ENCODE data around the gene METTL27.
"Not testable (repeated sequence)": the region's sequence is repeated elsewhere in the genome, so short reads cannot be mapped to it uniquely, and the experiment has no call there.

The METTL27 gene

GRCh38 chr7:73842067-73842976, at the start of gene METTL27:
Gene METTL27 (minus strand): TSS chr7:73842516. CDS start chr7:73842140, 376 bp downstream.
- DNase-seq, result peak; percentile 91

- no peak for DNase-seq
Measured at GRCh38 chr7:73891178-73891885, 49.0 kb upstream of the METTL27 start.

- DNase-seq, result no peak
Measured at GRCh38 chr7:73890555-73891147, 48.3 kb upstream of the METTL27 start.

- DNase-seq, result no peak
Measured at GRCh38 chr7:73888959-73889358, 46.6 kb upstream of the METTL27 start.

GRCh38 chr7:73887762-73888161, 45.4 kb upstream of the METTL27 start:
- no peak for DNase-seq

GRCh38 chr7:73885975-73886798, 43.9 kb upstream of the METTL27 start:
- DNase-seq, result peak; percentile 9

GRCh38 chr7:73885433-73885974, 43.2 kb upstream of the METTL27 start:
- DNase-seq, result no peak

- DNase-seq, result not testable (repeated sequence)
Measured at GRCh38 chr7:73884867-73885422, 42.6 kb upstream of the METTL27 start.

- DNase-seq, result no peak
Measured at GRCh38 chr7:73882047-73882402, 39.7 kb upstream of the METTL27 start.

- DNase-seq, result no peak
Measured at GRCh38 chr7:73881352-73882046, 39.2 kb upstream of the METTL27 start.

GRCh38 chr7:73880755-73881328, 38.5 kb upstream of the METTL27 start:
- DNase-seq, result no peak

- DNase-seq, result no peak
Measured at GRCh38 chr7:73879977-73880681, 37.8 kb upstream of the METTL27 start.

- DNase-seq, result peak; percentile 0
Measured at GRCh38 chr7:73876973-73877372, 34.7 kb upstream of the METTL27 start.

GRCh38 chr7:73876361-73876760, 34.0 kb upstream of the METTL27 start:
- no peak for DNase-seq

GRCh38 chr7:73872056-73872908, 30.0 kb upstream of the METTL27 start:
- no peak for DNase-seq

GRCh38 chr7:73871163-73872011, 29.1 kb upstream of the METTL27 start:
- DNase-seq, result no peak

GRCh38 chr7:73870041-73870492, 27.8 kb upstream of the METTL27 start:
- no peak for DNase-seq

Measured in midbrain (tissue), 1 donor.